HEK293T (cell line): Measurements from ENCODE around the gene NBPF12.
"Not testable (repeated sequence)": the region's sequence is repeated elsewhere in the genome, so short reads cannot be mapped to it uniquely, and the experiment has no call there.

Source experiments
- BHLHE40 ChIP-seq: fragments of 450-650 bp; IDR thresholded peaks from 2 replicates; pipeline ENCODE4 v1.6.1; 2016; ENCODE audit warnings: mild to moderate bottlenecking, moderate library complexity, borderline replicate concordance
- L3MBTL2 ChIP-seq: fragments of 450-650 bp; conservative IDR thresholded peaks from 2 replicates; pipeline ENCODE4 v1.6.1; 2016; ENCODE audit warnings: mild to moderate bottlenecking
- TF ChIP-seq, protein P1 (sequence below): fragments of 450-650 bp; IDR thresholded peaks from 2 replicates; pipeline ENCODE4 v1.6.1; 2016

DNA sequence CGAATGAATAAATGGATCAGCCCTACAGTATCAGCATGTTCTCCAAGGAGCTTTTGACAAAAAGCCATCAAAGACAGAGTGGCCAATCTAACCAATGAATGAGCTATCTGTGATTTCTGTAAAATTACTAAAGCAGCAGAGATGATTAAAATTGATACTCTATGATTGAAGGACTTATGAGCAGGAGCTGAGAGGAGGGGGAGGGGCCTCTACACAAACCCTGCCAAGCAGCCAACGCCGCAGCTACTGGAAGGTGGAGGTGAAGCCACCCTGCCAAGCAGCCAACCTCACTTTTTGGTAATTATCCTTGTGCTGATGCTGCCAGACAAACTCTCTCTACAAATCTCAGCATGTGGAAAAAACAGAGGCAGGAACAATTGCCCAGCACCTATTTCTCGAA lies 88.9 kb downstream of the NBPF12 start:
- TF ChIP-seq, protein P1, sequence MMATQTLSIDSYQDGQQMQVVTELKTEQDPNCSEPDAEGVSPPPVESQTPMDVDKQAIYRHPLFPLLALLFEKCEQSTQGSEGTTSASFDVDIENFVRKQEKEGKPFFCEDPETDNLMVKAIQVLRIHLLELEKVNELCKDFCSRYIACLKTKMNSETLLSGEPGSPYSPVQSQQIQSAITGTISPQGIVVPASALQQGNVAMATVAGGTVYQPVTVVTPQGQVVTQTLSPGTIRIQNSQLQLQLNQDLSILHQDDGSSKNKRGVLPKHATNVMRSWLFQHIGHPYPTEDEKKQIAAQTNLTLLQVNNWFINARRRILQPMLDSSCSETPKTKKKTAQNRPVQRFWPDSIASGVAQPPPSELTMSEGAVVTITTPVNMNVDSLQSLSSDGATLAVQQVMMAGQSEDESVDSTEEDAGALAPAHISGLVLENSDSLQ, result not testable (repeated sequence)
- not testable (repeated sequence) for TF ChIP-seq L3MBTL2, BHLHE40
